Measurements from ENCODE around the gene TGFBRAP1.
"Not testable (repeated sequence)": the region's sequence is repeated elsewhere in the genome, so short reads cannot be mapped to it uniquely, and the experiment has no call there.

TGFBRAP1 gene

GRCh38 chr2:105357122-105357521 is 27.6 kb upstream of the TGFBRAP1 start:
- no peak for DNase-seq

DNA sequence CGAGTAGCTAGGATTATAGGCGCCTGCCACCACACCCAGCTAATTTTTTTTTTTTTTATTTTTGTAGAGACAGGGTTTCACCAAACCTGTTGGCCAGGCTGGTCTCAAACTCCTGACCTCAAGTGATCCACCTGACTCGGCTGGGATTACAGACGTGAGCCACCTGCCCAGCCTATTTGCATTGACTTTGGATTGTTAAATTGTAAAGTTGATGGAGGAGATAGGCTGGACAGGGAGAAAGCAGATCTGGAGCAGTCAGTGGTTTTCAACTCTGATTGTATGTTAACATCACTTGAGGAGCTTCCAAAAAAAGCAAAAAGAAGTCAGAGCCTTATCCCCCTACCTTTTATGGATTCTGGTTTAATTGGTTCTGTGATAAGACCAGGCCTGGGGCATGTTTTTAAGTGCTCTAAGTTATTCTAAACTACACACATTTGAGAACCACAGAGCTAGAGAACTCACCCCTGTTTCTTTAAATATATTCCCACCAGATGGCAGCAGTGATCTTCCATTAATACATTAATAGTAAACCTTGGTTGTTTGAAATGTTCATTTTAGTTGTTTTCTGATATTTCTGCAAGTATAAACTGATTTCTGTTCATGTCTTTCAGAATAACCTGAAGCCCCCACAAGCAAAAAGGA is 15.3 kb upstream of the TGFBRAP1 start:
- peak; percentile 53 for DNase-seq

- no peak for DNase-seq
Observed at GRCh38 chr2:105339414-105339813, 9.9 kb upstream of the TGFBRAP1 start.

GRCh38 chr2:105338020-105338385 is 8.5 kb upstream of the TGFBRAP1 start:
- DNase-seq: no peak

GRCh38 chr2:105337122-105338019 is 7.8 kb upstream of the TGFBRAP1 start, which contains the start of gene C2orf49:
Gene C2orf49, plus strand, starts transcription at chr2:105337540. Its CDS starts 48 bp downstream, at chr2:105337588.
- DNase-seq: peak; percentile 98

DNA sequence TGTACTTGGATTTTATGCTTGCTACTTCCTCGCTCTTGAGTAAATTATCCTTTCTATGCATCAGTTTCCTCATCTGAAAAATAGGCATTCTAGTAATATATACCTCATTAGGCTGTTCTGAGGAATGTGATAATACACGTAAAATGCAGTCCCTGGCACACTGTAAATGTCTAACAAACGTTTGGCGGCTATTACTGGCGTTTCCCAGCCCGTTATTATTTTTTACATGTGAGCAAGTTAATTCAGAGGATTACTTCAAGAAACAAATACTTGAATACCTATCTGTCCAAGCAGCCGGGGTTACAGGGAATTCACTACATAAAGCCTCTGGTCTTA is 7.2 kb upstream of the TGFBRAP1 start:
- DNase-seq: no peak

DNA sequence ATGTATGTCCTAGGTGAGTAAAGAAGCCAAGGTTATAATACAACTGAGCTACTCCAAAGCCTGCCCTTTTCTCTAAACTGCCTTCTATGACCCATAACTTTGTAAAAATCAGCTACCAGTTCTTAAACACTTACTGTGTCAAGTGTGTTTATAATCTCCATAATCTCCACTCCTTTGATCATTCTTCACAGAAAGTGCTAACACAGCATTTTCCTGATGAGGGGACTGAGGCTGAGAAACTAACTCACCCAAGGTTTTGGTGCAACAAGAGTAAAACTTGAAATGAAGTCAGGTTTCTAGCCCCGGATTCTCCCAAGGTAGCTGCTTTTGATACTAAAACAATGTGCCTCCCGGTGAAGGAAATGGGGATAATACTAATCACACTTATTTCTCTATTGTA is 5.9 kb upstream of the TGFBRAP1 start:
- DNase-seq: no peak

DNA sequence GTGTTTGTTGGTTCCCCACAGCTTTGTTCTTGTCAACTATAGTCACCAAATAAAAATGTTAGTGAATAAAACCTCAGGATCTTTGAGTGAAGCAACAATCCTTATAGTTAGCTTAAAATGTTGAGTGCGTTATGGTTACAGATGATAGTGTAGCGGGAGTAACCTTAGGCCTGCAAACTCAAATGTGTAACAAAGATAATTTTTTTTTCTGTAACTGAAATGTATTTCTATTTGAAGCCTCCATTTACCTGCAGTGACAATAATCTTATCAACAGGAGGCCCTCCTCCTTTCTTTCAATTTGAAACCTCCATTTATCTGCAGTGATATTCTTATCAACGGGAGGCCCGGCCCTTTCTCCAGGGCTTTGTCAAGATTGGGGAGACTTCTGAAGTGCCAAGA is 4.7 kb upstream of the TGFBRAP1 start:
- no peak for DNase-seq

- no peak for DNase-seq
Observed at GRCh38 chr2:105330681-105331375, 1.3 kb upstream of the TGFBRAP1 start.

GRCh38 chr2:105329197-105329554 is 359 bp downstream of the TGFBRAP1 start:
- peak; percentile 19 for DNase-seq

DNA sequence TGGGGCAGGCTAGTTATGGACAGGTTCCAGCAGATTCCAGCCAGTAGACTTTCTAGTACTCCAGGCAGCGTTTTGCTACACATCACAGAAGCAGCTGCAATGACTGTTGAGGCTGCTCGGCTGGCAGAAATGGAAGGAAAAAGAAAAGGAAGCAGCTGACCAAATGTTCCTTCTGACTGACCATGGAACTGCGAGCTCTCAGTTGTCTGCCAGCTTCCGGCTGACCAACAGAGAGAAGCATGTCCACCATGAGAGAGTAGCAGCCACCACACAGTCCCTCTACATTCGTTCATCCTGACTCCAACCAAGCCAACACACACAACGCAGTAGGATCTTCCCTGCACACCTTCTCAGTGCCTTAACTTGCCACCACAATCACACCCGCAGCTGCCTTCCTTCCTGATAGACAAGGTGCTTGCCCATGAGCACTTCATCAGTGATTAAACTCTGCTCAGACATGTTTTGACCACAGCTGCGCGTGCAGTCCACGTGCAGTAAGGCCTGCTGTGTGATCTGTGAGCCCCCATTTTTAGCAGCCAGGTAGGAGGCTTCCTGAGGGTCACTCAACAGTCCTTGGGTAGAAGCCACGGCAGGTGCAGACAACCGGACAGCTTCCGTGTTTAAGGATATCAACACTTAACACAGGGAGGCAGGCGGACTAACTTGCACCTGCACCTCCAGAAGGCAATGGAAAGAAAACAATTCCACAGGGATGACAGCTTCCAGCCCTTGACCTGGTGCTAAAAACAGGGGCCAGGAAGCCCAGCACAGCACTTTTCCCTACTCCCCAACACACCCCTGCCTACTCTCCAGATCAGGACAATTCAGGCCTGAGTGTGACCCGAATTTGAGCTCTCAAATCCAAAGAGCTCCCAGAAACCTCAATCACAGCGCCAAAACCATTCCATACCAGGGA is 996 bp downstream of the TGFBRAP1 start:
- no peak for DNase-seq

- no peak for DNase-seq
Observed at GRCh38 chr2:105327690-105328089, 1.8 kb downstream of the TGFBRAP1 start.

- DNase-seq: not testable (repeated sequence)
Observed at GRCh38 chr2:105327271-105327670, 2.3 kb downstream of the TGFBRAP1 start.

DNA sequence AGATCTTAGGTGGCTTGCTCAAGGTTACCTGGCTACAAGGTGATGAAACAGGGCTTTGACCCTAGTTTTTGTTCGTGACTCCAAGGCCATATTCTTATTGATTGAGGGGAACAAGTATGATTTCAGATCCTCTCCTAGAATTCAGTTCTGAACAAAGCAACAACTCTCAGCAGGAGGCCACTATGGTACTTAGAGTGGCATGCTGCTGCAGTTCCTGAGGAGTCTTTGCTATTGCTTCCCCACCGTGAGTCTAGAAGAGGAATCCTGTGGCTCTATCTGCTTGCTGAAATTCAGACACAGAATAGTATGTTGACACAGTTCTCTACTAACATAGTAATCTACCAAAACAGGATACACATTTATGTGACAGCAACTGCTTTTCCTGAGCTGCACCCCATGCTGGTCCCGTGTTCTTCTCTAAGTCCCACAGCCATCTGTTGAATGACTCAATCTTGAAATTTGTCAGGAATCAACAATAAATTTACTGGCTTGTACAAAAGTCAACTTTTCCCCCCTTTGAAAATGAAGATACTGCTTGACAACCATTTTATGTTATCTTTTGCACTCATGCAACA is 4.1 kb downstream of the TGFBRAP1 start:
- no peak for DNase-seq

- no peak for DNase-seq
Observed at GRCh38 chr2:105324732-105325131, 4.8 kb downstream of the TGFBRAP1 start.

DNA sequence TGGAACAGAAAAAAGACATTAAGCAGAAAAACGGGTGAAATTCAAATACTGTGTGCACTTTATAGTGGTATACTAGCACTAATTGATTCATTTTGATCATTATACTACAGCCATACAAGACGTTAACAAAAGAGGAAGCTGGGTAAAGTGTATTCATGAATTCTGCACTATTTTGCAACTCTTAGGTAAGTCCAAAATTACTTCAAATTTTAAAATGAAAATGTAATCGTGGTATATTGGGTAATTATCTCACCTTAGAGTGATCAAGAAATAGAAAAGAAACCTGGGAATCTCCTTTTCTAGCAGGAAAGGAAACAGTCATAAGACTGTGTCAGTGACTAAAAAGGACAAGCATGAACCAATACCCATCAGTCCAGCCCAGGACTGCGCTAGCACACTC is 5.4 kb downstream of the TGFBRAP1 start:
- DNase-seq: no peak

DNA sequence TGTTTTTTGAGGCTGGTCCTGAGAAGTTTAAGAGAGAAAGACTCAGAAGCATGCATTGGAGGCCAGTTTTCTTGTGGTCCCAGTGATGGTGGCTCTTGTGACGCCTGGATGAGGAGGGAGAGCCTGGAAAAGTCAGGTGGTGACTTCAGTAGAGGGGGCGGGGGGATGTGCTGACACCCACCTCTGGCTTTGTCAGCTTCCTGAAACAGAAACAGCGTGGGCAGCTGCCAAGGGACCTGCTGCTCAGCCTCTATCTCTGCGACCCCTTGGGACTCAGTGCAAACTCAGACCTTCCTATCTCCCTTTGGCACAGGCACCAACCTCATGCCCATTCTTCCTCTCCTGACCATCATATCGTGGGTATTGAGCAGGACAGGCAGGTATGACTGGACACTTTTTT is 6.4 kb downstream of the TGFBRAP1 start:
- DNase-seq: no peak

GRCh38 chr2:105321875-105322646 is 7.5 kb downstream of the TGFBRAP1 start:
- no peak for DNase-seq

DNA sequence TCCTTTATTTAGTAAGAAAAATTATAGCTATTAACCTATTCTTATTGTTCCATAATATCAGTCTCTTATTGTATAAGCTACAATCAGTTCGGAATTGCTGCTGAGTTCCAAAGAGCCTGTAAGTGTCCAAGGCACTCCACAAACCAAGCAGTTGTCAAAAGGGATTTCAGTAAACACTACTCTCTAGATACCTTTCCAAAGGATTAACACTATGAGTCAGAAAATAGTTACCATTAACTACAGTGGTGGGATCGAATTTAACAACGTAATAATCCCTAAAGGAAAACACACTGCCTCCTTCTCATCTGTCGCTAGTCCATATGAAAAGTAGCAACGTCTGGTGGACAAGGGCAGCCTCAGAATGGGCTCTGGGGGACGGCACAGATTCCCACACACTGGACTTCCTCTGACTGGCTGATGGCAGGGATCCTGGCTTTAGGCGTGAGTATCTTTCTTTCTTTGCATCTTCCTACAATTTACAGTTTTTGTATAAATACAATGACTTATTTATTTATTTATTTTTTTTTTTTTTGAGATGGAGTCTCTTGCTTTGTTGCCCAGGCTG is 8.8 kb downstream of the TGFBRAP1 start:
- no peak for DNase-seq

DNA sequence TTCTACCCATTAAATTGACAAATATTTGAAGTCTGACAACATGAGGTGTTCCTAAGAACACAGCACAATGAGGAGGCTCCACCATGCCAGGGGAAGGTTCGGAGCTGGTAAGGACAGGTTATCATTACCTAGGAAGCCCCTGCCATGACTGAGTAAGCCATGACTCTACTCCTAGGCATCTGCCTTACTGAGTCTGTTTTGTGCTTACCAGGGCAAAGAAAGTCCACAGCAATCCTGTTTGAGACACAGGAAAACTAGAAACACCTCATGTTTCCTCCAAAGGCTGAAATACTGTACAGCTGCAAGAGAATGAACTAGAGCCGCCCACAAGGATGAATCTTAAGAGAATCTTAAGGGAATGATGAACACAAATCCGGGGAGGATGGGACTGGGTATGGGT is 11.6 kb downstream of the TGFBRAP1 start:
- DNase-seq: no peak

DNA sequence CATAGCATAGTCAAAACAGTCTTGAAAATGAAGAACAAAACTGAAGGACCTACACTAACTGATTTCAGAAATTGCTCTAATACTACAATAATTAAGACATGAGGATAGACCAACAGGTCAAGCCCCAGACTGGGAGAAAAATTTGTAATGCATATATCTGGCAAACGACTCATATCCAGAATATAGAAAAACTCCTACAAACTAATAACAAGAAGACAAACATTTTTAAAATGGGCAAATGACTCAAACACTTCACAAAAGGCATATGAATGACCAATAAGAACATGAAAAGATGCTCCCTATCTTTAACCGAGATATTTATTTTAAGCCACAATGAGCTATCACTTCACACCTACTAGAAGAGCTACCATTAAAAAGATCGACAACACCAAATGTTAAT is 14.2 kb downstream of the TGFBRAP1 start:
- DNase-seq: no peak
